GM18505 (cell line): ENCODE results near the gene SCAPER.

Source experiments
- ATAC-seq: cut with Tn5 transposase; IDR thresholded peaks from one replicate; pipeline ENCODE4 v1.9.1; 2021; ENCODE audit not compliant: unreplicated experiment
- POLR2A ChIP-seq: IDR thresholded peaks from 4 replicates; pipeline ENCODE4 v1.6.1; 2011; ENCODE audit warnings: borderline replicate concordance; ENCODE audit not compliant: insufficient read depth, insufficient read length; ENCODE audit errors: extremely low read depth

SCAPER gene

DNA sequence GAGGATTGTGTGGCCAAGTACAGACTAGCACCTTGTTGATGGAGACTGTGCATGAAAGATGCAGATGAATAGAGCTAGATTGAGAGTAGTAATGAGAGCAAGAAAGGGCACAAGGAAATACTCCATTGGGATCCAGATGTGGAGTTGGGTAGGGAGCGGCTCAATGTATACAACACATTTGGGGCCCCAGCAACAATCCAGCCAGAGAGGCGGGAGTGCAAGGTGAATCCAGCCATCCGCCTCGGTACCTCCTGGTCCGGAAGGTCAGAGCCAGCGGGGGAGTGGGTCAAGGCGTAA is 559.6 kb downstream of the SCAPER start:
- TF ChIP-seq POLR2A = no peak
- ATAC-seq = no peak

DNA sequence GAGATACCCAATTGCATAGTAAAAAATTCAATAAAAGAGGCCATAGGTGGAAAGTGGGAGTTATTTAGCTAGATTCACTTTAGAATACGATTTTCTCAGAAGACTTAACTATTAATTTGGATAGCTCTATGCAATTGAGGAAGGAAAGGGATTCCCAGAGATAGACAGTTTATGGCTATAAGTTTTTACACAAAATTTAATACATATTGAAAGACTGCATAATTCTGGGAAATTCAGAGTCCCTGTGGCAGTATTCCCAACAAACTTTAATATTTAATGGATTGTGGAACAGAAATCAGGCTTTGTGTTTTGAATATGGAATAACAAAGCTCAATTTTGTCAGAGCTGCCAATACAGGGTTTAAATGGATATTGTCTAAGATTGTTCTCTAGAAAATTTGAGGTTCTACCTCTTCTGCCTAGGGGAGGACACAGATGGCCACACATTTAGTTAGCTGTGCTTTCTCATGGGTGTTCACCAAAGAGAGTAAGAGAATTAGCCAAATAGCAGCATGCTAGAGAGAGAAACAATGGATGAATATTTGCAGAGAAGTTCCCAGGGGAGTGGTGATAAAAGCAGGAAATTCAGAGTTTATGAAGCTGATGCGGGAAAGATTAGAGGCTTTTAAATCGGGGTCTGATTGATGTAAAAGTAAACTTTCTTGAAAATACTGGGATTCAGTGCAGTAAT is 560.1 kb downstream of the SCAPER start:
- no peak for TF ChIP-seq POLR2A
- ATAC-seq = no peak

DNA sequence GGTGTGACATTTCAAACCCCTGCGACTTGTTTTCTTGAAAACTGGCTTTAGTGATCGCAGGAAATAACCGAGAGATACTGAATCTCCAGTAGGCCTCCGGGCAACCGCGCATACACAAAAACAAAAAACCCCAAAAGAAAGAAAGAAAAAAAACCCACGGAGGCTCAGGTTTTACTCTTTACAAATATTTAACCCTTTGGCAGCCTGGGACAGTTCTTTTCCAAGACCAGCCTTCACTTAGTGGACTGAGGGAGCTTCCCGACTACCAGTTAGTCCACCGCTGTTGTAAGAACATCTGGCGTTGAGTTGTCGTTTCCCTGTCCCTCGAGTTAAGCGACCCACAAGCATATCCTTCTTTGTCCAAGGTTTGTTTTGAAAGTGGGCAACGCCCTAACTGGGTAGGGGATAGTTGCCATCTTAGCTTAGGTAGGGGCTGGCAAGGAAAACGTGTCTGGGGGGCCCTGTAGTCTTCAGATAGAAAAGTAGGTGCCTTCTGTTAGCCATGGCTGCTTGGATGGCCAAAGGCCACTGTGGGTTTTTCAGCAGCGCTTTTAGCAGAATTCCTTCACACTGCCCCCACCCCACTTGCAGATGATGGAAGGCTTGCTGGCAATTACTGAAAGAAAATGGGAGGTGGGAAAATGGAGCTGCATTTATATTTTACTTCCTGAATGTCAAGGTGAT is 561.7 kb downstream of the SCAPER start:
- TF ChIP-seq POLR2A = no peak

DNA sequence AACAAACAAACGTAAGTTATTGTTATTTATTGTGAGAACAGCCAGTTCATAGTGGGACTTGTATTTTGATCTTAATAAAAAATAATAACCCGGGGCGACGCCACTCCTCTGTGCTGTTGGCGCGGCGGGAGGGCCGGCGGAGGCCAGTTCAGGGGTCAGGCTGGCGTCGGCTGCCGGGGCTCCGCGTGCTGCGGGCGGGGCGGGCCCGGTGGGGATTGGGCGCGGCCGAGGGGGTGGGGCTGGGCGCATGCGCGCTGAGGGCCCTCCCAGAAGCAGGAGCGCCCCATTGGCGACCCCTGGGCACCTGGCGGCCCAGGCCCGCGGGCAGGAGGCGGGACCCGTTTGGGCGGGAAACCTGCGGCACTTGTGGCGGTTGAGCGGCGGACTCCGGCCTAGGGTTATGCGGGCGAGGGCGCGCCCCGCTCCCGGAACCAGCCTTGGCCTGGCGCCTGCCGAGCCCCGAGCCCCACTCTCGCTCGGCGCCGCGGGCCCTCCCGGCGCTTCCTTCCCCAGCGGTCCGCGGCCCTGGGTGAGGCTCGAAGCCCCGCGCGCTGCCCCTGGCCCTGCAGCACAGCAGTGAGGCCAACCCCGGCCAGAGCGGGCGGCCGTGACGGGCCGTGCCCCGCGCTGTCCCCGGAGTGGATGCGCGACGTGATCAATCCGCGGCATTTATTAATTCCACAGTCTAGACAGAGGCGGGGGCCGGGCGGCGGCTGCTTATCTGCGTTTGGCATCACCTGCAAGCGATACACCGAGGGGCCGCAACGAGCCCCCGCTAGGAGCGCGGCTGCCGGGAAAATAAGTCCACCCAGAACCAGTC is 562.5 kb downstream of the SCAPER start:
- ATAC-seq = no peak

More for the DNA sequence above, 561.7 kb downstream of the SCAPER start:
- ATAC-seq = no peak

DNA sequence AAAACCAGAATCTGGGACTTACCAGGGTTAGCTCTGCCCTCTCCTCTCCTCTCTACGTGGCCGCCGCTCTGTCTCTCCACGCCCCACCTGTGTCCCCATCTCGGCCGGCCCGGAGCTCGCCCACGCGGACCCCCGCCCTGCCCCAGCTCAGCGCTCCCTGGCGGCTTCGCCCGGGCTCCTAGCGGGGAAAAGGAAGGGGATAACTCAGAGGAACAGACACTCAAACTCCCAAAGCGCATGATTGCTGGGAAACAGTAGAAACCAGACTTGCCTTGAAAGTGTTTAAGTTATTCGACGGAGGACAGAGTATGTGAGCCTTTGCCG is 563.1 kb downstream of the SCAPER start:
- no peak for TF ChIP-seq POLR2A
- no peak for ATAC-seq

More for the DNA sequence above, 562.5 kb downstream of the SCAPER start:
- no peak for TF ChIP-seq POLR2A

DNA sequence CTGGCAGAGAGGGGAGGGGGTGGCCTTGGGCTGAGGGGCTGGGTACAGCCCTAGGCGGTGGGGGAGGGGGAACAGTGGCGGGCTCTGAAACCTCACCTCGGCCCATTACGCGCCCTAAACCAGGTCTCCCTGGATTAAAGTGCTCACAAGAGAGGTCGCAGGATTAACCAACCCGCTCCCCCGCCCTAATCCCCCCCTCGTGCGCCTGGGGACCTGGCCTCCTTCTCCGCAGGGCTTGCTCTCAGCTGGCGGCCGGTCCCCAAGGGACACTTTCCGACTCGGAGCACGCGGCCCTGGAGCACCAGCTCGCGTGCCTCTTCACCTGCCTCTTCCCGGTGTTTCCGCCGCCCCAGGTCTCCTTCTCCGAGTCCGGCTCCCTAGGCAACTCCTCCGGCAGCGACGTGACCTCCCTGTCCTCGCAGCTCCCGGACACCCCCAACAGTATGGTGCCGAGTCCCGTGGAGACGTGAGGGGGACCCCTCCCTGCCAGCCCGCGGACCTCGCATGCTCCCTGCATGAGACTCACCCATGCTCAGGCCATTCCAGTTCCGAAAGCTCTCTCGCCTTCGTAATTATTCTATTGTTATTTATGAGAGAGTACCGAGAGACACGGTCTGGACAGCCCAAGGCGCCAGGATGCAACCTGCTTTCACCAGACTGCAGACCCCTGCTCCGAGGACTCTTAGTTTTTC is 563.6 kb downstream of the SCAPER start:
- TF ChIP-seq POLR2A = no peak
- no peak for ATAC-seq

DNA sequence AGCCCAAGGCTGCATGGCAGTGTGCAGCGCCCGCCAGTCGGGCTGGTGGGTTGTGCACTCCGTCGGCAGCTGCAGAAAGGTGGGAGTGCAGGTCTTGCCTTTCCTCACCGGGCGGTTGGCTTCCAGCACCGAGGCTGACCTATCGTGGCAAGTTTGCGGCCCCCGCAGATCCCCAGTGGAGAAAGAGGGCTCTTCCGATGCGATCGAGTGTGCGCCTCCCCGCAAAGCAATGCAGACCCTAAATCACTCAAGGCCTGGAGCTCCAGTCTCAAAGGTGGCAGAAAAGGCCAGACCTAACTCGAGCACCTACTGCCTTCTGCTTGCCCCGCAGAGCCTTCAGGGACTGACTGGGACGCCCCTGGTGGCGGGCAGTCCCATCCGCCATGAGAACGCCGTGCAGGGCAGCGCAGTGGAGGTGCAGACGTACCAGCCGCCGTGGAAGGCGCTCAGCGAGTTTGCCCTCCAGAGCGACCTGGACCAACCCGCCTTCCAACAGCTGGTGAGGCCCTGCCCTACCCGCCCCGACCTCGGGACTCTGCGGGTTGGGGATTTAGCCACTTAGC is 564.3 kb downstream of the SCAPER start:
- ATAC-seq = no peak

DNA sequence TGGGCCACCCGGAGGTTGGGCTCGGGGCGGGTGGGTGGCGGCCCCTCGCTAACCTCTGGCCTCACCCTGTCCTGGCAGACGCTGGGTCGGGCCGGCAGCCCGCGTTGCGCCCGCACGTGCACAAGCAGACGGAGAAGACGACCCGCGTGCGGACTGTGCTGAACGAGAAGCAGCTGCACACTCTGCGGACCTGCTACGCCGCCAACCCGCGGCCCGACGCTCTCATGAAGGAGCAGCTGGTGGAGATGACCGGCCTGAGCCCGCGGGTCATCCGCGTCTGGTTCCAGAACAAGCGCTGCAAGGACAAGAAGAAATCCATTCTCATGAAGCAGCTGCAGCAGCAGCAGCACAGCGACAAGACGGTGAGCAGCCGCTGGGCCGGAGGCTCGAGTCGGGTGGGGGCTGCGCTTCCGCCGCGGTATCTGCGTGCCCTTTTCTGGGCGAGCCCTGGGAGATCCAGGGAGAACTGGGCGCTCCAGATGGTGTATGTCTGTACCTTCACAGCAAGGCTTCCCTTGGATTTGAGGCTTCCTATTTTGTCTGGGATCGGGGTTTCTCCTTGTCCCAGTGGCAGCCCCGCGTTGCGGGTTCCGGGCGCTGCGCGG is 564.8 kb downstream of the SCAPER start:
- TF ChIP-seq POLR2A = no peak
- ATAC-seq = no peak

More for the DNA sequence above, 564.3 kb downstream of the SCAPER start:
- no peak for TF ChIP-seq POLR2A

DNA sequence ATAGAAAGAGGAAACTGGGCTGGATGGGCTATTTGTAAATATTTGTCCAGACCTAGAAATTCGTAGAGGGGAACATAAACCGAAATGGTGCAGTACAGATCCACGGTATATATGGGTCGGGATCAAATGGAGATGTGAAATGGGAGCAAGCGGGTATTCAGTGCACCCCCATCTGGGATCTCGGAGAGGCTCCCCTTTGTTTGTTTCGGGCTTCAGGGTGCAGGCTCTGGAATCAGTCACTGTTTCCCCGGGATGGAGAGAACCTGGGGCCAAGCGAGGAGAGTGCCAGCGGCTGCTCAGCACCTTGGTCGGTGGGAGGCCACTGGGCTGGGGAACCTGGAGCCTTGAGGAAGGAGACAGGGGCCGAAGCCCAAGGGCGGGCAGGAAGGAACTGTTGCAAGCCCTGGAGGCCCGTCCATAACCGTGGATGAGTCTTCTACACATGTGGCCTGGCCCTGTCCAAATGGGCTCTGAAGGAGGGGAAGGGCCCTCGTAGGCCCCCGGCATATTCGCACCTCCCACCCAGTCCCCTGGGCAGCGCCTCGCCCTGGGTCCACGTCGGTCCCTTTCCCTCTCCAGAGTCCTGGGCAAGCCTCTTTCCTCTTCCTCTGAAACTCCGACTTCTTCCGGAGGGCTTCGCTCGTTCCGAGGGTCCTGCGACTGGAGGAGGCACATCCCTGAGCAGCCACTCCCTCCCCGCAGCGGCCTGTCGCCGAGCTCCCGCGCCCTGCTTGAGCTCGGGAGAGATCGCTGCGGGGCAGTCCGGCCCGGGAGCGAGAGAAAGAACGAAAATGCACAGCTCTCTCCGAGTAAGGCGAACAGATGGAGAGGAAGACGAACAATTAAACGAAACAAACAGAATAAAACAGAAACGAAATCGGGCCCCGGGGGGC is 565.6 kb downstream of the SCAPER start:
- TF ChIP-seq POLR2A = no peak
- no peak for ATAC-seq

DNA sequence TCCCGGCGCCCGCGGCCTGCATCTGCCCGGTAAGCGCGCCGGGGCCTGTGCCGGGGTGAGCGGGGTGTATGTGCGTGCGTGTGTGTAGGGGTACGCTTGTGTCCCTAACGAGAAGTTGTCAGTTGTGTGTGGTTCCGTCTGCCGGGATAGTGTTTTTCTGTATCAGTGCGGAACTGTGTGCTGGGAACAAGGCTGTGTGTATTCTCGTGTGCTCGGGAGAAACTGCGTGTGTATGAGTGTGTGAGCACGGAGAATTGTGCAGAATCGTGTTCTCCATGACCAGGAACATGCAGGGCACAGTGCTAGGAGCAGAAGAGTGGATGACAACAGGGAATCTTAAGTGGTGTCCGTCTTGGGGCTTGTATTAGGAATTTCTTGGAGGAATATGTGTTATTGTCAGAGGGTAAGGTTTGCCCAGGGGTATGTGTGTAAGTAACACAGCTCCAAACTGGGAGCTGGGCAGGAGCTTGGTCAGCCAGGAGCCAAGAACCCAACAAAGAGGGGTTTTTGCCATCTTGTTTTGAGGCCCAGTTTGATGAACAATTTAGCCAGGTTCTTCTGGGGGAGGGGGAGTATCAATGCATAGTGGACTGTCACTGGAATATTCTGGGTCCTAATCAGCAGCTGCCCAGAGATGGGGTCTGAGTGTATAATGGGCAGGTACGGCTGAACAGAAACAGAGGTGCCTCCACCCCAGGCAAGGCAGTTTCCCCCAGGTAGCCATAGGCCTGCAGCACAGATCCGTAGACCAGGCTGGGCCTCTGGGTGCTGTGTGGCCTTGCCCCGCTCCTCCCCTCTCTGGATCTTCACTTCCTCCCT is 566.4 kb downstream of the SCAPER start:
- no peak for TF ChIP-seq POLR2A
- no peak for ATAC-seq
